Endometrial microvascular endothelial cells (primary cell): ENCODE results near the gene KDM4B. TPM values are rescaled to one million over a fixed set of nuclear protein-coding genes. Genes with fewer than 3 reads are reported as not detected.

Source experiments
- in situ Hi-C: cut with HindIII; loops from 2 replicates; pipeline ENCODE4 v1.10.0; 2017; ENCODE audit warnings: low sequenced_read_pairs, low pct_unique_long_range_greater_than_20kb; ENCODE audit errors: inconsistent ontology term
- total RNA-seq: library from RNA; depleted of rRNA; stranded (reverse); fragments of >200 nt; gene quantifications from one replicate; pipeline ENCODE4 v1.2.3, GENCODE V29; 2015; ENCODE audit errors: inconsistent ontology term

Gene KDM4B
- total RNA-seq, 1 donor from 2014 or later: 12.5 TPM

DNA sequence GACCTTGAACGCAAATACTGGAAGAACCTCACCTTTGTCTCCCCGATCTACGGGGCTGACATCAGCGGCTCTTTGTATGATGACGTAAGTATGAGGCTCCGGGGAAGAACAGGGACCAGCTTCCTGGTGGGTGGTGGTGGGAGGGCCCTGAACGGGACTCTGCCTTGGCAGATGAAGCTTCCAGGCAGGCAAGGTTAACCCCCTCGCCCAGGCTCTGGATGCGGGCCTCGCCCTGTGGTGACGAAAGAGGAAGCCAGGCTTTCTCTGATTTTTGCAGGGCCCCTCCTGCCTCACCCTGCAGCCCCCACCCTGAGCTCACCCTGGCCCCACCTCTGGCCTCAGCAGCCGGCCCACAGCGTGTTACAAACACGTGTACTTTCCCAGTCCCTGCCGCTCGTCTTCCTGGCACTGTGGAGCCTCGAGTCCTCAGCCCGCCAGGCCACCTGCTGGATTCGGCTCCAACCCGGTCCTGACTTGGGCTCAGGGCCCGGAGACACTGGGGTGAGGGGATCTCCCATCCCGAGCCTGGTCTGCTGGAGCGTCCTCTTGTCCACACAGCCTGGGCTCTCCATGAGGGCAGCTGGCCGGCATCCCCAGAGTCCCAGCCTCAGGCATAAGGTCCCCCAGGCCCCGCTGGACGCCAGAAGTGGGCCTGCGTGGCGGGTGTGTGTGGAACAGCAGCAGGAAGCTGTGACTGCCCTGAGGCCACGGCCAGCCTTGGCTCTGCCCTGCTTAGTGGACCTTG lies 72.4 kb downstream of the KDM4B start:
- in situ Hi-C loops: loop anchor here (10.0 kb wide), 1 partner anchor 93 kb away; no protein-coding TSS in a partner anchor

DNA sequence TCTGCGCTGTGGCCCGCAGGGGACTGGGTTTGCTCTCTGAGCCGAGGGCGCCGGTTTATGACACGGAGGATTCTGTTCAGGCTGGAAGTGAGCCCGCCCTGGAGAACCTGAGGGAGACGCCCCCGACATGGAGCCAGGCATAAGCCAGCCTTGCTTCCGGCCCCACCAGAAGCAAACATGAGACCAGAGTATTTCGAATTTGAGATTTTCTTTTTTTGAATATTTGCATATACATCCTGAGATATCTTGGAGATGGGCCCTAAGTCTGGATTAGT lies 72.9 kb downstream of the KDM4B start:
- in situ Hi-C loops: loop anchor here (10.0 kb wide), 1 partner anchor 93 kb away; no protein-coding TSS in a partner anchor

DNA sequence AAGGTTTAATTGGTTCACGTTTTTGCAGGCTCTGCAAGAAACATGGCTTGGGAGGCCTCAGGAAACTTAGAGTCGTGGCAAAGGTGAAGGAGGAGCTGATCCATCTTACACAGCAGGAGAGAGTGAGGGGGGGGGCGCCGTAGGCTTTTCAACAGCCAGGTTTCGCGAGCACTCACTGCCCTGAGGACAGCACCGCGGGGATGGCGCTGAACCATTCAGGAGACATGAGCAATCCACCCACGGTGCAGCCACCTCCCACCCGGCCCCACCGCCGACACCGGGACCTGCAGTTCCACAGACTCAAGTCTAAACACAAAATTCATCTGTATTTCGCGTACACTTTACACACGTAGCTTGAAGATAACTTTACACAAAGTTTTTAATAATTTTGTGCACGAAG lies 73.6 kb downstream of the KDM4B start:
- in situ Hi-C loops: loop anchor here (10.0 kb wide), 1 partner anchor 92 kb away; no protein-coding TSS in a partner anchor

DNA sequence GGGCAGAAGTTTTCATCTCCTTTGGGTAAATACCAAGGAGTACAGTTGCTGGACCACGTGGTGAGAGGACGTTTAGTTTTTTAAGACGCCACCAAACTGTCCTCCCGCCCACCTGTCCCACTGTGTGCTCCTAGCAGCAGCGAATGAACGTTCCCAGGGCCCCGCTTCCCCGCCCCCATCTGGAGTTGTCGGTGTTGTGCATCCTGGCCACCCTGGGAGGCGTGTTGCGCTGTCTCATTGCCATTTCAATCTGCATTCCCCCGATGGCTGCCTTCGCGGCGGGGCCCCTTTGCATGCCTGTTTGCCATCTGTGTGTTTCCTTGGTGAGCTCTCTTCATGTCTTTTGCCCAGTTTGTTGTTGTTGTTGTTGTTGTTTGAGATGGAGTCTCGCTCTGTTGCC lies 76.1 kb downstream of the KDM4B start:
- in situ Hi-C loops: loop anchor here (10.0 kb wide), 1 partner anchor 90 kb away; no protein-coding TSS in a partner anchor

DNA sequence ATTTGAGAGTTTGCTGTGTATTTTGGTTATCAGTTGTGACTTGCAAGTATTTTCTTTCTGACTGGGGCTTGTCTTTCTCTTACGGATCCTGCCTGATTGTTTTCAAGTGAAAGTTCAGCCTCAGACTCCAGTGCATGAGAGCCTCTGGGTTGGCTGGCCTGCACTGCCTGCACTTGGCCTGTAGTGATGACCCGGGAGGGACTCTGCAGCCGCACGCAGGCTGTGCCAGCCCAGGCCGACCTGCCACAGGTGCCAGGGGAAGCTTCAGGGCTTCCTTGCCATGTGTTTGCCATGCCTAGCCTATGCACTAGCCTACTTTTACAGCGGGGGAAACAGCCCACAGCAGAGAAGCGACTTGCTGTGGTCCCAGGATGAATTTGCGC lies 77.0 kb downstream of the KDM4B start:
- in situ Hi-C loops: loop anchor here (10.0 kb wide), 1 partner anchor 89 kb away; no protein-coding TSS in a partner anchor

DNA sequence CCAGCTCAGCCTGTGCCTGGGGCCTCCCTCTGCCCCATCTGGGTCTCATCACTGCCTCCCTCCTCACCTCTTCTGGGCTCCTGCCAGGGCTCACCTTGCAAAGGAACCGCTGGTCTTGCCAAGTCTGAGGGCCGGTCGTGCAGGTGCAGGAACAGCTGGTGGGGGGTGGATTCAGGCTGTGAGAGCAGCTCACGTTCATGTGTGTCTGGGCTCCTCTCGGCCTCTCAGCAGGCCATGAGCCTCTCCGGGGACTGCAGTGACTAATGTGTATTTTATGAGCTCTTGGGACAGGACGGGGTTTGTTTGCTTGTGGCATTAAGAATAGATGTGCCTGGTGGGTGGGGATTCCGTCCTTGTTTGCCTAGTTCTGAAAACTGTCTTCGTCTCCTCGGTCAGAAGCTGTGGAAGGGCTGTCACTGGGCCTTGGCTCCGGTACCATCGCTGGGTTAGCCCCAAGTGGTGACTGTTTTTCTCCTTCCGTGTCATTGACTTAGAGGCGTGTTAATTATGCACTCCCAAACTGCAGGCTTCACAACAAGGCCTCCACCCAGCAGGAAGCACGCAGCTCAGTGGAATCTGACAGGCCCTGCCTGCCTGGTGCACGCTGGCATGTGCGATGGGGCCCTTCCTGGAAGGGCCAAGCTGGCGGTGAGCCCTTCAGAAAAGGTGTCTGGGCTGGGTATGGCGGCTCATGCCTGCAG lies 77.6 kb downstream of the KDM4B start:
- in situ Hi-C loops: loop anchor here (10.0 kb wide), 1 partner anchor 88 kb away; no protein-coding TSS in a partner anchor

DNA sequence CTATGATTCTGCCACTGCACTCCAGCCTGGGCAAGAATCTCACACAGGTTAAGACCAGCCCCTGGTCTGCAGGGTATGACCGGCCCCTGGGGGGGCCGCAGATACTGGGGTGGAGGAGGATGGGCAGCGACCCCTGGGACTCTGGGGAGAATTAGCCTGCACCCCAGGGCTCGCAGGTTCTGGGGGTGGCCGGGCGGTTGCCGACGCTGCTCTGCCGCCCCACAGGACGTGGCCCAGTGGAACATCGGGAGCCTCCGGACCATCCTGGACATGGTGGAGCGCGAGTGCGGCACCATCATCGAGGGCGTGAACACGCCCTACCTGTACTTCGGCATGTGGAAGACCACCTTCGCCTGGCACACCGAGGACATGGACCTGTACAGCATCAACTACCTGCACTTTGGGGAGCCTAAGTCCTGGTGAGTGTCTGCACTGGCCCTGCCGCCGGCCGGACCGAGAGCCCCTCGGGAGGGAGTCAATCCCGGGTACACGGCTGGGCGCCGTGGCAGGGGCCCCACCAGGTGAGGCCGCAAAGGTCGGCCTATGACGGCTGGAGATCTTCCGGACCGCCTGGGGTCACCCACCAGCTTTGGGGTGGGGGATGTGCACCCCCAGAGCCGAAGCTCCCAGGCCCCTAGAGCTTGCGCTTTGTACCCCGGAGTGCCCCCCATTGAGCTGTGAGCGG lies 78.5 kb downstream of the KDM4B start:
- in situ Hi-C loops: loop anchor here (10.0 kb wide), 1 partner anchor 87 kb away; no protein-coding TSS in a partner anchor

DNA sequence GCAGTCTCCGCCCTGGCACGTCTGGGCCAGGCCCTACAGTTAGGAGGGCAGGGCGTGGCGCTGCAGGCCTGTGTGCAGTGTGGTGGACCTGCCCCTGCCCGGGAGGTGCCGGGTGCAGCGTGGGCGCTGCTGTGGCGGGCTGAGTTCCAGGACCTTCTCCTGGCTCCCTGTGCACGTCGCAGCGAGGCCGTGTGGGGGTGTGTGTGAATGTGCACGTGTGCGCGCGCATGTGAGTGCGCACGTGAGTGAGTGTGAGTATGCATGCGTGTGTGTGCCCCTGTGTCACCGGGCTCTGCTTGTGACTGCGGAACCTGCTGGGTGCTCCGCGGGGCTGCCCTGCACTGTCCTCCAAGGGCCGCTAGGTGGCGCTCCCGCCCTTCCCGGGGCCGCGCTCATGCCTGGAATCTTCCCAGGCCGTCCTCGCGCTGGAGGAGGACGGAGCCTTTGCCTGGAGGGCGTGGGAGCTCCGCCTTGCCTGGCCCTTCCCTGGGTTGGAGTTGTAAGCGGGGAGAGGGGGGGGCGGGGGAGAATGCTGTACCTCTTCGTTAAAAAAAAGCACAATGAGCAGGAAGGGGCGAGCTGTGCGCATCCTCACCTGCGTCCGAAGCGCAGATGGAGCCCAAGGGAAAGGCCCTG lies 79.3 kb downstream of the KDM4B start:
- in situ Hi-C loops: loop anchor here (10.0 kb wide), 1 partner anchor 87 kb away; no protein-coding TSS in a partner anchor

DNA sequence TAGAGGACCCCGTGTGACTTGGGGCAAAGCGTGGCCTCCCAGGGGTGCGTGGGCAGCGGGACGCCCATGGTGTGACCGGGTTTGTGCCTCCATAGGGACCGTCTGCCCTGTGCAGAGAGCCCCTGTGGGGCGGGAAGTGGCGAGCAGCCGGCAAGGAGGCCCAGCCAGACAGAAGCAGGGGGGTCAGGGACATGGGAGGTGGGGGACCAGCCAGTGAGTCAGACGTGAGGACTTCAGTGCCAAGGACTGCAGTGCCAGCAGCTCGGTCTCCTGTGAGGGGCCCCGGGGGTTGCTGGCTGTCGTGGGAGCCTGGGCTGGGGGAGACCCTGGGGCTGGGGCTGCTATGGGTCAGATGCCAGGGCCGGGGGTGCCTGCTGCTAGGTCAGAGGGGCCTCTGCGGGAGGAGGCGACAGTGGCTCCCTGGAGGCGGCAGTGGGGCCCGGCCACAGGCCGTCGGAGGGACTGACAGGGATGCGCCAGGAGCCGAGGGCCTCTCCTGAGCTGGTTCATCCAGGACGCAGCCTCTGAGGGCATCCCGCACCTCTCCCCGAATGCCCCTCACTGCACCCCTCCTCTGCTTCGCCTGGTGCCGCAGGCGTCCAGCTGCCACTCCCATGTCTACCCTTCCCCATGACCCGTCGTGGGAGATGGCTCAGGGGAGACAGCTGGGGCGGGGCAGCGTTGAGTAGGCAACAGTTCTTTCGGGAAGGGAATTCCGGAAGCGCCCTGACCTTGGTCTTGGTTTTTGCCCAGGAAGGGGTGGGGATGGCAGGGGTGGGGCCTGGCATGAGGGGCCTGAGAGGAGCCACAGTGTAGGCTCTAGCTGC lies 80.0 kb downstream of the KDM4B start:
- in situ Hi-C loops: loop anchor here (10.0 kb wide), 1 partner anchor 86 kb away; no protein-coding TSS in a partner anchor

DNA sequence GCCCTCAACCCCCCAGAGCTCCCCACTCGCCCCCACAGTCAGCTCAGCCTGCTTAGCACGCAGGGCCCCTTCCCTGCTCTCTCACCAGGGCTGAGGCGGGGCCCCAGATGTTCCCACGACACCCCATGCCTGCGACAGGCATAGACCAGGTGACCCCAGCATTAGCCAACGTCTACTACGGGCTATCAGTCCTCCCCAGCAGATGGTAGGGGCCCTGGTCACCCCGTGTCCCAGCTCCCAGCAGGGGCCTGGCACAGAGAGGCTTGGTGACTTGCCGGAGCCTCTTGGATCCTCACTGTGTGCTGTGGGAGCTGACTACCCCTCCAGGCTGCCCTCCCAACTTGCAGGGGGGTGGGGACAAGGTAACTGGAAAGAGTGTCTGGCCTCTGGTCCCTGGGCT lies 80.6 kb downstream of the KDM4B start:
- in situ Hi-C loops: loop anchor here (10.0 kb wide), 1 partner anchor 85 kb away; no protein-coding TSS in a partner anchor

DNA sequence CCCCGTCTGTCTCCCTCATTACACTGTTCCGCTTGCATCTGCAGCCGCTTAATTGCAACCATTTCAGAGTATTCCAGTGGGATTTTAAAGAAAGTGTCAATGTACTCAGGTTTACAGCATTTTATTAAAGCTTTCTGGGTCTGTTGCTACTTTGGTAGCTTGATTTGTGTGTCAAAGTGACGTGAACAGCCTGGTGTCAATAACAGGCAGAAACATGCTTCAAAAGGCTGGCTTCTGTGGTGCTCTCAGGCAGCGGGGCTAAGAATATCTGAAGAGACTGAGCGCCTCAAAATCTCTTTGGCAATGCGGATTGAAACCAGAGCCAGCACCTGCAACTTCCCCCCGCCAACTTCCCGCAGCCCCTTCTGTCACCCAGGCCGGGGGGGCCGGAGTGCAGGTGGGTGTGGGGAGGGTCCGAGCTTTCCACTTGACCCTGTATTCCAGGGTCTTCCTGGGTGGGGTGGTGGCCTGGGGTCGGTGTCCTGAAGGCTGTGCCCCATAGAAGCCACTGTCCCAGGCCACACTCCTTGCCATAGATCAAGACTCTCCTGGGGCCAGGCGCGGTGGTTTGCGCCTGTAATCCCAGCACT lies 81.2 kb downstream of the KDM4B start:
- in situ Hi-C loops: no loop called here

DNA sequence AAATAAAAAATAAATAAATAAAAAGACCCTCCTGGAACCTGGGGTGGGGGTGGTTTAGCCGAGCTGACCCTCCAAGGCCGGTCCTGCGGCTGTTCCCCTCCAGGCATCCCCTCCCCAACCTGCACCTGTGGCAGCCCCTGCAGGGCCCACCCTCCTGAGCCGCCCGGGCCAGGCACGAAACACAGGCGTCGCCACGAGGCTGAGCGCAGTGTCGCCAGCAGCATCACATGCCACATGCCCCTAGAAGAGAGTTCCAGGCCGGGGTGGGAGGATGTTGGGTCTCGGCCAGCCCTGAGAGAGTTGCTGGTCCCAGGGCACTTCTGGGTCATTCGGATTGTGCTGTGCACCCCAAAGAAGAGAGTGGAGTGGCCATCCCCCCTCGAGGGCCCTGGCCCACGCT lies 82.0 kb downstream of the KDM4B start:
- in situ Hi-C loops: no loop called here

DNA sequence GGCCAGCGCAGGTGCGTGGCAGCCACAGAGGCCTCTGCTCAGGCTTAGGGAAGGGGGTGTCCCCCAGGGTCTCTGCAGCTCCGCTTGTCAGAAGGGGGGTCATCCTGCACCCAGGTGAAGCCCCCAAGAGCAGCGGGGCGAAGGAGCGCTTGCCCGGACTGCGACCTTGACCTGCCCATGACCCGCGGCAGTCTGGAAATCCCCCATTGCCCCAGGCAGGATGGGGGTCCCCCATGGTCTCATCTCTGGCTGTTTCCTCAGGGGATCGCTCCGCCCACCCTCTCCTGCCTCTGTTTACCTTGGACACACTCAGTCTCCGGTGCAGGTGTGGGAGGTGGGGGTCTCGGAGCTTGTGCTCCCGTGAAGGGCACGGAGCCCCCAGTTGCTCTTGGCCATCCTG lies 82.7 kb downstream of the KDM4B start:
- in situ Hi-C loops: no loop called here

DNA sequence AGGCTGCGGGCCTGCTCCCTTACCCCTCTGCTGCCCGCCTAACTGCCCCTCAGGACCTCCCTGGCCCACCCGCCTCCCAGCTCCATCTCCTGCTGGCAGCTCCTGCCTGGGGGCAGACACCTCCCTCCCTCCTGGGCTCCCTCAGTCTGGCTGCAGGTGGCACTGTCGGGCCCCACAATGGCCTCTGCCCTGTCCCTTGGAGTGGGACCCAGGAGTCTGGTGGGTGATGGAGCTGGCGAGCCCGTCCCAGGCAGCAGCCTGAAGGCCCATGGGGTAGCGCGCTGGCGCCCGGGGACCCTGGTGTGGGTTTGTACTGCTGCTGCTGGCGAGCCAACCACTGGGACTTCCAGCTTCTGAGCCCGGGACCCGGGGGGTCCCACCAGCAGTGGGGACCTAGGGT lies 83.6 kb downstream of the KDM4B start:
- in situ Hi-C loops: no loop called here

DNA sequence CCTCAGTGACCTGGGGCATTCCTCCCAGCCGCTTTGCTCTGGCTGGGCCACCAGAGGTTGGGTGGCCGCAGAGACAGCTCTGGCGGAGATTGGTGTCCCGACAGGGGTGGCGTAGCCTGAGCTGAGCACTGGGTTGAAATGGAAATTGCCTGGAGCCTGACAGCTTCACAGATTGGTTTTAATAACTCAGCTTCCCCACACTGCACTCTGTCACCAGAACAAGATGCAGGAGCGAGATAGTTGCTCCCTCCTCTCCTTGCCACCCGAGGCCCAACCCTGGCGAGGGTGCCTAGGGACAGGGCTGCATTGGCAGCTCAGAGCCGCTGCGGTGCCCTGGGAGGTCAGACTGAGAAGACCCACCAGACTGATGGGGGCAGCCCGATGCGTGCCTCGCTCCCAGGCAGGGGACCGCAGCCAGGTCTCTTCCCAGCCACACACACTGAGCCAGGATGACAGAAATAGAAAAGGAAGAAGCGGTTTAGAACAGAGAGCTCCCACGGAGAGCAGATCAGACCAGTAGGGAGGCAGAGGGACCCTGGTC lies 84.1 kb downstream of the KDM4B start:
- in situ Hi-C loops: no loop called here

DNA sequence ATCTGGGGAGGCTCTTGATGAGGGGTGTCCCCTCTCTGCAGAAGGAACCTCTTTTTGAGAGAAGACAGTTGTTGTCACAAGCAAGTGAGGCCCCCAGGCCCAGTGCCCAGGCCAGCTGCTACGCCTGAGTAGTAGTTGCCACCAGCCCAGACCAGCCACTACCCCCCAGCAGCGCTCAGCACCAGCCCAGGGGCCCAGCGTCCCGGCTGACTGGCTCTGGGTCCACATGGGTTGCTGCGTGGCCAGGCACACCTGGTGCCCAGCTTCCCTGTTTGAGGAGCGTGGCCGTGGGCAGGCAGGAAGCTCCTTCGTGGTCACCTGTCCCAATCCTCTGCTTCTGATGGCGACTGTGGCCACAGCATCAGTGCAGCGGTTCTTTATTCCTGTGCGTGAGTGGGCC lies 84.7 kb downstream of the KDM4B start:
- in situ Hi-C loops: no loop called here

DNA sequence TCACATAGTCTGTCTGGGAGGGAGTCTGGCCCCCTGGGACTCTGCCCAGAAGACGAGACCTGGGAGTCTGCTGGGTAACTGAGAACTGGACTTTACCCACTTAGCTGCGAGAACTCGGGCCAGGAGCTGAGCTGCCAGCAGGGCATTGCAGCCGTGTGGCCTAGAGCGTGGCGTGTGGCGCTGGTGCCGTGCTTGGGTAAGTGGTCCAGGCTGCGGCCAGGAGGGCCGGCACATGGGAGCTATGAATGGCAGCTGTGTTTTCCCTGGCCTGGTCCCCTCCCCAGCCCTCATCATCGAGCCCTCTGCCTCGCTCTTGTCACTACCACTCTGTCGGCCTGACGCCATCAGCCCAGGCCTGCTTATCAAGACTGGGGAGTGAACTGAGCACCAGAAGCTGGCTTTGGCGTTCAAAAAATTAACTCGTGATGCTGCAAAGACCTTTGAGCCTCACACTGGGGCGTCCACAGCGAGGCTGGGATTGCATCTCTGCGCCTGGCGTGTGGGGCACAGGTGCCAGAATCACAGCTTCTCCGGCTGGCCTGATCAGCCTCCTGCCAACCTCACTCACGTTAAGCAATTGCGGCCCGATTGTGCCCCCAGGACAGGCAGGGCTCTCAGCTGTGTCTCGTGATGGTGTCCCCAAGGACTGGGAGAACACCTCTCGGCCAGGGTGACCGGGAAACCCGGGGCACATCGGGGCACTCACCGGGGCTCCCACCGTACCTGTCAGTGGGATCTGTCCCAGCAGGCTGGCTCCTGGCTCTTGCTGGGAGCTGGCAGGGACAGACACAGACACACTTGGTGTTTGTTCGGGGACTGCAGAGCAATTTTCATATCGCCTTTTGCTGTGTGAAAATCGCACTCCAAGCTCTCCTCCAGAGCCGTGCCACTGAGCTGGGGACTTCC lies 85.9 kb downstream of the KDM4B start:
- in situ Hi-C loops: no loop called here
